Measurements from ENCODE around the gene WNT16. TPM values are rescaled to one million over a fixed set of nuclear protein-coding genes. Genes with fewer than 3 reads are reported as not detected.

Gene WNT16
- total RNA-seq, 2 donors from 2014 or later = not detected

- intact Hi-C loops (cut with DNase I) = loop anchor here (10.0 kb wide), 1 partner anchor 224 kb away; no protein-coding TSS in a partner anchor
- H3K4me1 ChIP-seq = no peaks in the 10 kb centered on the region
- WGBS, 2 donors = 64 to 73% methylated on average over 5 of the region's 5 CpGs
These were observed 10.3 kb downstream of the WNT16 start for GRCh38 chr7:121339082-121339481.

GRCh38 chr7:121341933-121342332, 13.1 kb downstream of the WNT16 start:
- no peak for ATAC-seq
- no peak for DNase-seq

More at GRCh38 chr7:121339082-121339481, 10.3 kb downstream of the WNT16 start:
- Histone ChIP-seq H3K36me3 (replicated peaks in 1 of 2; ENCODE audit: insufficient read depth in 1 of 2, low read depth in 2 of 2) (no peaks in the 10 kb centered on the region), H3K27ac (no peak overlapping the region), H3K27me3 (no peaks in the 10 kb centered on the region), H3K9me3 (no peaks in the 10 kb centered on the region), H3K4me3 (no peak overlapping the region)
- DNase-seq (no peak), ATAC-seq (no peak)
- no peak for TF ChIP-seq CTCF (IDR thresholded peaks at IDR 0.05)
- TF ChIP-seq POLR2A (IDR thresholded peaks at IDR 0.05) = no peak

GRCh38 chr7:121342631-121343030, 13.8 kb downstream of the WNT16 start:
- Histone ChIP-seq H3K4me3 (no peak overlapping the region), H3K4me1 (no peaks in the 10 kb centered on the region), H3K9me3 (no peaks in the 10 kb centered on the region), H3K27me3 (no peaks in the 10 kb centered on the region), H3K27ac (no peak overlapping the region), H3K36me3 (replicated peaks in 1 of 2; ENCODE audit: insufficient read depth in 1 of 2, low read depth in 2 of 2) (no peaks in the 10 kb centered on the region)
- 89 to 94% methylated on average over 4 of the region's 4 CpGs for WGBS, 2 donors
- intact Hi-C loops (cut with DNase I) = no loop called here
- DNase-seq (no peak), ATAC-seq (no peak)
- no peak for TF ChIP-seq POLR2A (IDR thresholded peaks at IDR 0.05)
- TF ChIP-seq CTCF (IDR thresholded peaks at IDR 0.05) = no peak

More at GRCh38 chr7:121341933-121342332, 13.1 kb downstream of the WNT16 start:
- no peak for TF ChIP-seq CTCF (IDR thresholded peaks at IDR 0.05)
- TF ChIP-seq POLR2A (IDR thresholded peaks at IDR 0.05) = no peak
- Histone ChIP-seq H3K4me3 (no peak overlapping the region), H3K9me3 (no peaks in the 10 kb centered on the region), H3K4me1 (no peaks in the 10 kb centered on the region), H3K27ac (no peak overlapping the region), H3K36me3 (replicated peaks in 1 of 2; ENCODE audit: insufficient read depth in 1 of 2, low read depth in 2 of 2) (no peaks in the 10 kb centered on the region), H3K27me3 (no peaks in the 10 kb centered on the region)
- intact Hi-C loops (cut with DNase I) = no loop called here

GRCh38 chr7:121343302-121343701, 14.5 kb downstream of the WNT16 start:
- no peak overlapping the region for H3K27ac ChIP-seq
- H3K27me3 ChIP-seq = no peaks in the 10 kb centered on the region
- no peaks in the 10 kb centered on the region for H3K36me3 ChIP-seq (replicated peaks in 1 of 2; ENCODE audit: insufficient read depth in 1 of 2, low read depth in 2 of 2)
- ATAC-seq (no peak), DNase-seq (no peak)
- 58 to 77% methylated on average over 3 of the region's 3 CpGs for WGBS, 2 donors
- TF ChIP-seq POLR2A (IDR thresholded peaks at IDR 0.05) (no peak), CTCF (IDR thresholded peaks at IDR 0.05) (no peak)
- intact Hi-C loops (cut with DNase I) = no loop called here
- no peak overlapping the region for H3K4me3 ChIP-seq
- no peaks in the 10 kb centered on the region for H3K9me3 ChIP-seq
- no peaks in the 10 kb centered on the region for H3K4me1 ChIP-seq

GRCh38 chr7:121344093-121344492, 15.3 kb downstream of the WNT16 start:
- Histone ChIP-seq H3K36me3 (replicated peaks in 1 of 2; ENCODE audit: insufficient read depth in 1 of 2, low read depth in 2 of 2) (no peaks in the 10 kb centered on the region), H3K4me3 (no peak overlapping the region), H3K27ac (no peak overlapping the region), H3K9me3 (no peaks in the 10 kb centered on the region), H3K27me3 (no peaks in the 10 kb centered on the region), H3K4me1 (no peaks in the 10 kb centered on the region)
- ATAC-seq = no peak
- 88 to 89% methylated on average over 2 of the region's 2 CpGs for WGBS, 2 donors
- no peak for TF ChIP-seq POLR2A (IDR thresholded peaks at IDR 0.05)
- TF ChIP-seq CTCF (IDR thresholded peaks at IDR 0.05) = no peak
- intact Hi-C loops (cut with DNase I) = no loop called here
- no peak for DNase-seq
